Measurements from ENCODE around the gene C6orf62.

DNA sequence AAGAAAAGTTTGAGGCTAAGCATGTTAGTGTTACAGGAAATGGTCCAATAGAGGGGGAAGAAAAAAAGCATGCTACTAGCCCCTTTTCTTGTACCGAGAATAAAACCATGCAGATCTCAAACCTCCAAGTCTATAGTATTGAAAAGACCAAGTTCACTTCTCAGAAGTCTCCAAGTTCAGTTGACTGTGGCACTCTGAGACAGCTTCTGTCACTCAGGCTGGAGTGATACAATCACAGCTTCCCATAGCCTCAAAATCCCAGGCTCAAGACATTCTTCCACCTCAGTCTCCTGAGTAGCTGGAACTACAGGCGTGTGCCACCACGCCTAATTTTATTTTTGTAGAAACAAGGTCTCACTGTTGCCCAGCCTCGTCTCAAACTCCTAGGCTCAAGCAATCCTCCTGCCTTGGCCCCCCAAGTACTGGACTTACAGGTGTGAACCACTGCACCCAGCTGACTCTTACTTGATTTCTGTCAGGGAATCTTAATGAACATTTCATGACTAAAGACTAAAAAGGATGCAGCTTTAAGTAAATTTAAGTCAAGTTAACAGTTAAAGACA is 16.2 kb downstream of the C6orf62 start:
- TF ChIP-seq, protein P1, sequence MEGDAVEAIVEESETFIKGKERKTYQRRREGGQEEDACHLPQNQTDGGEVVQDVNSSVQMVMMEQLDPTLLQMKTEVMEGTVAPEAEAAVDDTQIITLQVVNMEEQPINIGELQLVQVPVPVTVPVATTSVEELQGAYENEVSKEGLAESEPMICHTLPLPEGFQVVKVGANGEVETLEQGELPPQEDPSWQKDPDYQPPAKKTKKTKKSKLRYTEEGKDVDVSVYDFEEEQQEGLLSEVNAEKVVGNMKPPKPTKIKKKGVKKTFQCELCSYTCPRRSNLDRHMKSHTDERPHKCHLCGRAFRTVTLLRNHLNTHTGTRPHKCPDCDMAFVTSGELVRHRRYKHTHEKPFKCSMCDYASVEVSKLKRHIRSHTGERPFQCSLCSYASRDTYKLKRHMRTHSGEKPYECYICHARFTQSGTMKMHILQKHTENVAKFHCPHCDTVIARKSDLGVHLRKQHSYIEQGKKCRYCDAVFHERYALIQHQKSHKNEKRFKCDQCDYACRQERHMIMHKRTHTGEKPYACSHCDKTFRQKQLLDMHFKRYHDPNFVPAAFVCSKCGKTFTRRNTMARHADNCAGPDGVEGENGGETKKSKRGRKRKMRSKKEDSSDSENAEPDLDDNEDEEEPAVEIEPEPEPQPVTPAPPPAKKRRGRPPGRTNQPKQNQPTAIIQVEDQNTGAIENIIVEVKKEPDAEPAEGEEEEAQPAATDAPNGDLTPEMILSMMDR (IDR thresholded peaks at IDR 0.05): no peak
- no peak for TF ChIP-seq POLR2A (IDR thresholded peaks at IDR 0.05)

All from testis (tissue), 2 donors.